LoVo (cell line): ENCODE measurements around the gene DENND1A.
A peak's percentile ranks its signal among the peaks of the same experiment; 100 is the strongest.

Source experiments
- DNase-seq: peaks from one replicate; pipeline ENCODE4 v3.0.0-alpha.2; 2016; ENCODE audit warnings: low spot score

Gene DENND1A

DNA sequence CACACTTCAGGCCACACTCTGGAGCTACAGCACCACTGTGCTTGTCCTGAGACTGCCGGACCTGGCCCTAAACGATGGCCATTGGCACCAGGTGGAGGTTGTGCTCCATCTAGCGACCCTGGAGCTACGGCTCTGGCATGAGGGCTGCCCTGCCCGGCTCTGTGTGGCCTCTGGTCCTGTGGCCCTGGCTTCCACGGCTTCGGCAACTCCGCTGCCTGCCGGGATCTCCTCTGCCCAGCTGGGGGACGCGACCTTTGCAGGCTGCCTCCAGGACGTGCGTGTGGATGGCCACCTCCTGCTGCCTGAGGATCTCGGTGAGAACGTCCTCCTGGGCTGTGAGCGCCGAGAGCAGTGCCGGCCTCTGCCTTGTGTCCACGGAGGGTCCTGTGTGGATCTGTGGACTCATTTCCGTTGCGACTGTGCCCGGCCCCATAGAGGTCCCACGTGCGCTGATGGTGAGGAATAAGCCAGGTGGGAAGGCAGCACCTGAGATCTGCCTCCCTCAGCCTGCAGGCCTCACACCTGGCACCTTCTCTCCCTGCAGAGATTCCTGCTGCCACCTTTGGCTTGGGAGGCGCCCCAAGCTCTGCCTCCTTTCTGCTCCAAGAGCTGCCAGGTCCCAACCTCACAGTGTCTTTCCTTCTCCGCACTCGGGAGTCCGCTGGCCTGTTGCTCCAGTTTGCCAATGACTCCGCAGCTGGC, 559.2 kb downstream of the DENND1A start:
- DNase-seq: no peak

DNA sequence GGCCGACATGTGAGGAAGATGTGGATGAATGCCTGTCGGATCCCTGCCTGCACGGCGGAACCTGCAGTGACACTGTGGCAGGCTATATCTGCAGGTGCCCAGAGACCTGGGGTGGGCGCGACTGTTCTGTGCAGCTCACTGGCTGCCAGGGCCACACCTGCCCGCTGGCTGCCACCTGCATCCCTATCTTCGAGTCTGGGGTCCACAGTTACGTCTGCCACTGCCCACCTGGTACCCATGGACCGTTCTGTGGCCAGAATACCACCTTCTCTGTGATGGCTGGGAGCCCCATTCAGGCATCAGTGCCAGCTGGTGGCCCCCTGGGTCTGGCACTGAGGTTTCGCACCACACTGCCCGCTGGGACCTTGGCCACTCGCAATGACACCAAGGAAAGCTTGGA, 559.8 kb downstream of the DENND1A start:
- no peak for DNase-seq

DNA sequence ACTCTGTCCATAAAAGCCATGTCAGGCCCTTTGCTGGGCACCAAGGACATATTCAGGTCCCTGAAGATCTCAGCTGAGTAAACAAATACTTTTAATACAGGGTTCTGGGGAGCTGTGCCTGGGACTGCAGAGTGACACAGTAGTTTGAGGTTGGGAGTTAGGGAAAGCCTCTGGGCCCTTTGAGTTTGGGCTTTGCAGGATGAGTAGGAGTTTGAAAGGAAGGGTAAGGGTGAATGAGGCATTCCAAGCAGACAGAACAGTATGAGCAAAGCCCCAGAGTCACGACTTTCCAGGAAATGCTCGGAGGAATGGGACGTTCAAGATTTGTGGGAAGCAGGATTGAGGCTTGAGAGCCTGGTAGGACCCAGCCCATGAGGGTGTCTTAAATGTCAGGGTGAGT, 560.6 kb downstream of the DENND1A start:
- DNase-seq: no peak

DNA sequence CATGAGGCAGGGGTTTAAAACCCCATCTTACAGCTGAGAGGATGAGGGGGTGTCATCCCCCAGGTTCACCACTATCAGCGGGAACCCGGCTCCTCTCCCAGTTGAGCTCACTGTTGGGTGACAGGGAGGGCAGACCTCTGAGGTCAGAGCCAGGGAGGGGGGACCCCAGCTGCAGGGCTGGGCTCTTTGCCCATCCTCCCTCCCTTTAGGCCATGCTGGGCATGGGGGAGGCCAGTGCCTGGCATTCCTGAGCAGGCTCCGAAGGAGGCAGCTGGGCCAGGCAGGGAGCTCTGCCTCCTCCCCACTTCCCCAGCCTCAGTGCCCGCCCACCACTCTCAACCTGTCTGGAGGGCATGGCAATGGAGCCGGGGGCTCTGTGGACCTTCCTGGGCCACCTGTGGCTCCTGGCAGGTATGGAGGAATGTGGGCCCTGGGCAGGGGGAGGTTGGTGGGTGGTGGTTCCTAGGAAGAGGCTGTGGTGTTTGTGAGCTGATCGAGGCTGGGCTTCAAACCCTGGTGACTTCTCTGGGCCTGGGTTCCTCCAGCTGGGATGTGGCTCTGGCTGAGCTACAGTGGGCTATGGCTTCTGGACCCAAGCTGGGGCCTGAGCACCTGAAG, 561.3 kb downstream of the DENND1A start:
- DNase-seq: no peak

DNA sequence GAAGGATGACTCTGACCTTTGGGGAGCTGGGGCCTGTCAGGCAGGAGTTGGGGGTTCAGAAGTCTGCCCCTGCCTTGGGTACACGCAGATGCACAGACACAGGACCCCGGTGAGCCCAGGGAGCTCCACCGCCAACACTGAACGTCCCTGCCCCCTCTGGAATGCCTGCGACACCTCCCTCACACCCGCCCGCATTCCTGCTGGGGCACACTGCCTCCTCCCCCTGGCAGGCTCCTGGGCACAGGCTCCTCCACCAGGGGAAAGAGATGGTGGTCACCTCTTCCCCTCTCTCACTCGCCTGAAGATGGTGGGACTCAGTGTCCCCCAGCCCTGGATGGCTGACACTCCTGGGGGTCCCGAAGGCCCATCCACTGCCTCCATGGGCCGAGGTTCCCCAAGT, 561.9 kb downstream of the DENND1A start:
- DNase-seq: peak; percentile 75

DNA sequence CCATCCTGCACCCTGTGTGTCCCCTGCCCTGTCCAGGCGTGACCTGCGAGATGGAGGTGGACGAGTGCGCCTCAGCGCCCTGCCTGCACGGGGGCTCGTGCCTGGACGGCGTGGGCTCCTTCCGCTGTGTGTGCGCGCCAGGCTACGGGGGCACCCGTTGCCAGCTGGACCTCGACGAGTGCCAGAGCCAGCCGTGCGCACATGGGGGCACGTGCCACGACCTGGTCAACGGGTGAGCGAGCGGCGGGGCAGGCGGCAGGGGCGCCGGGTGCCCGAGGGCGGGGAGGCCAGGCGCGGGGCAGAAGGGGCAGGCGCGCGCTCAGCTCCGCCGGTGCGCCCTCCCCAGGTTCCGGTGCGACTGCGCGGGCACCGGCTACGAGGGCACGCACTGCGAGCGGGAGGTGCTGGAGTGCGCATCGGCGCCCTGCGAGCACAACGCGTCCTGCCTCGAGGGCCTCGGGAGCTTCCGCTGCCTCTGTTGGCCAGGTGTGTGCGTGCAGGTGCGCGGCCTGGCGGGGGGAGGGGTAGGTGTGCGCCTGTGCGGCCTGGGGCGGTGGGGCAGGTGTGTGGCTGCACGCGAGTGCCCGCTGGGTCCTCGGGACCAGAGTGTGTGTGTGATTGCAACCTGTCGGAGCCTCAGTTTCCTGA, 563.9 kb downstream of the DENND1A start:
- DNase-seq: no peak

DNA sequence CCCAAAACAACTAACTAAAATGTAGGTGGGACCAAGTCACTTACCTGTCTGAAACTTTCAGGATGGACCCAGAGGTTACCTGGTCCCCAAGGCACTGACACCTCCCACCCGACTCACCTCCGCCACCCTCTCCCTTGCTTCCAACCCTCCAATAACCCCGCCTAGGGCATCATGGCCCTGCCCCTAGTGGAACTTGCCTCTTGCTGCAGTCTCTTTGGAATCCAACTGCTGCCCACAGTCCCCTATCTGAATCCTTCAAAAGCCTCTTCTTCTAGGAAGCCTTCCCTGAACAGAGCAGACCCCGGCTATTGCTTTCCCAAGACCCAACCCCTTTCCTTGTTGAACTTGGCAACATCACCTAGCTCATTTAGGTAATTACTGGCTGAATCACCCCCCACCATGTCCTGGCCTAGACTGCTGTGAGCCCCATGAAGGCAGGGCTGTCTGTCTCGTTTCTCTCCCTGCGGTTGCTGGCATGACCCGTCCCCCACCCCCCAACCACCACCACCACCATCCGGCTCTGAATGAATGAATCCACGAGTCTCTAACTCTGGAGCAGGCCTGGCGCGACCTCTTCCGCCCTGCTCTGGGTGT, 564.5 kb downstream of the DENND1A start:
- no peak for DNase-seq

DNA sequence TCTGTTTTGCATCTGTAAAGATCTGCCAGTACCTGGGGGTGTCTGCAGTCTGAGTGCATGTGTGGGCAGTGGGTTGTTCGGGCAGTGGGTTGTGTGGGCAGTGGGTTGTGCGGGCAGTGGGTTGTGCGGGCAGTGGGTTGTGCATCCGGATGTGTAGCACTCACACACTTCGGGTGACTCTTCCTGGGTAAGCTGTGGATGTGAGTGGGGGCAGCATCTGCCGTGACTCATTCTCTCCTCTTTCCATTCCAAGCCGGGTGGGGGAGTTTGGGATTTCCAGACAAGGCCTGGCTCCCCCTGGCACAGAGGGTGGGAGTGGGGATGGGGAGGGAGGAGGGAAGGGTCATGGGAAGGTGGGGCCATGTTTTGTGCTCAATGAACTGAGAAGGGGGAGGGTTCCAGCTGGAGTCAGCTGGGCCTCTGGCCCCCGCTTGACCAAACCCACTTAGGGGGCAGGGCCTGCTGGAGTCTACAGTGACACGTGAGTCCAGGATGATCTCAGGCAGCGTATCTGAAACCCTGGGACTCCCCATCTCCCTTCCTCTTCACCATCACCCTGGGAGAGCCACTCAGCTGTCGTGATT, 565.6 kb downstream of the DENND1A start:
- DNase-seq: no peak

DNA sequence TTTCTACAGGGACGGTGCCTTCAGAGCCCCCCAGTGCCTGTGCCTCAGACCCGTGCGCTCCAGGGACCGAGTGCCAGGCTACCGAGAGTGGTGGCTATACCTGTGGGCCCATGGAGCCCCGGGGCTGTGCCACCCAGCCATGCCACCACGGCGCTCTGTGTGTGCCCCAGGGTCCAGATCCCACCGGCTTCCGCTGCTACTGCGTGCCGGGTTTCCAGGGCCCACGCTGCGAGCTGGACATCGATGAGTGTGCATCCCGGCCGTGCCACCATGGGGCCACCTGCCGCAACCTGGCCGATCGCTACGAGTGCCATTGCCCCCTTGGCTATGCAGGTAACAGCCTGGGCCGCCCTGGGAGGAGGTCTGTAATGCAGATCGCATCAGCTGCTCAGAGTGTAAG, 567.1 kb downstream of the DENND1A start:
- no peak for DNase-seq

DNA sequence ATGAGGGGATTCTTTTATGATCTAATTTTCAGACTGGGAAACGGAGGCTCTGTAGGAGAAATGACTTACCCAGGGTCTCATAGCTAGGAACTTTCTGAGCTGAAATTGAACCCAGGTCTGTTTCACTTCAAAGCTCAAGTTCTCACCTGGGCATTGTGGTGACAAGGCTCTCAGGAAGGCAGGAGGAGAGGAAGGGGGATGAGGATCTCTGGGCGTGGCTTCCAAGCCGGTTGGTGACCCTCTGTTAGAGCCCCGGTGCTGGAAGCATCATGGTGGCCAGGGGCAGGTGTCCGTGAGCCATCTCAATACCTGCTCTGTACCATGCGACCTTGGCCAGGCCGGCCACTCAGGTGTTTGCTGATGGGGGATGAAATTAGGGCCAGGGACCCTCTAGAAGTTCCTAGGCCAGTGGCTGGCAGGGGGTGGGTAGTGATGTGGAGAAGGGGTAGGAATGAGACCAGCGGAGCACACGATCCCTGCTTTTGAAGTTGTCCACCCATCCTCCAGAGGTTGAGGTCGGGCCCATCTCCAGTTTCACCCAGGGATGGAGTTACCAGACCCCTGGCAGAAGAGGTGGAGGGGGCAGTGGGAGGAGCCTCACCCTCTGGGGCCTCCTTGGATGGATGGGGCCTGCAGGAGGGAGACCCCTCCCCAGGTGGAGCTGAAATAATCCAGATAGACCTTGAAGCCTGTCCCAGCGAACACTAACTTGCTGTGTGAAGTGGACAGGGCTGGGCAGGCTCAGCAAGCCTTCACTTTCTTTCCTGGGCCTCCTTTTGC, 568.0 kb downstream of the DENND1A start:
- DNase-seq: no peak

DNA sequence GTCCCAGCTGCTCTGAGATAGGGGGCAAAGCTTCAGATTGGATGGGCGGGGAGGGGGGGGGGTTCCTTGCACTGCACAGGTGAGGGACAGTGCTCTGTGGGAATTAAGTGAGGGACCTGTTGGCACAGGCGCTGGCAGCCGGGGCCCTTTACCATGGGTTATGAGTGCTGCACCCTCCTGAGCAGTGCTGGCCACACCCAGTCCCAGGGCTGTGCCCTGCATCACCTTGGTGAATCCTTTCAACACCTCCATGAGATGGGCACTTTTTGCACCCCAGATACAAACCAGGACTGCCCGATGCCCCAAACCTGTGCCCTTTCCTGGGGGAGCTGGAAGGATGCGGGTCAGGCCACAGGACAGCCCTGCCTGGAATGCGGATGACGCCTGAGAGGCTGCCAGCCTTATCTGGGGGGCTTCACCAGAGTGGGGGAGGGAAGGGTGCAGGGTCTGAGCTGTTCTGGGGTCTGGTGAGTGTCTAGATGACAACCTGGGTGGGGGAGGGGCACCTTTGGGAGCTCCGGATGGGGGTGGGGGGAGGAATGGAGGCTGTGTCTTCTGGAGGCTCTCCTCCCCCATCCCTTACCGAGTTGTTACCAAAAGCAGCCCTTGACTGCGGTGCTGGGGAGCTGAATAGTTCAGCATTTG, 568.7 kb downstream of the DENND1A start:
- DNase-seq: no peak

DNA sequence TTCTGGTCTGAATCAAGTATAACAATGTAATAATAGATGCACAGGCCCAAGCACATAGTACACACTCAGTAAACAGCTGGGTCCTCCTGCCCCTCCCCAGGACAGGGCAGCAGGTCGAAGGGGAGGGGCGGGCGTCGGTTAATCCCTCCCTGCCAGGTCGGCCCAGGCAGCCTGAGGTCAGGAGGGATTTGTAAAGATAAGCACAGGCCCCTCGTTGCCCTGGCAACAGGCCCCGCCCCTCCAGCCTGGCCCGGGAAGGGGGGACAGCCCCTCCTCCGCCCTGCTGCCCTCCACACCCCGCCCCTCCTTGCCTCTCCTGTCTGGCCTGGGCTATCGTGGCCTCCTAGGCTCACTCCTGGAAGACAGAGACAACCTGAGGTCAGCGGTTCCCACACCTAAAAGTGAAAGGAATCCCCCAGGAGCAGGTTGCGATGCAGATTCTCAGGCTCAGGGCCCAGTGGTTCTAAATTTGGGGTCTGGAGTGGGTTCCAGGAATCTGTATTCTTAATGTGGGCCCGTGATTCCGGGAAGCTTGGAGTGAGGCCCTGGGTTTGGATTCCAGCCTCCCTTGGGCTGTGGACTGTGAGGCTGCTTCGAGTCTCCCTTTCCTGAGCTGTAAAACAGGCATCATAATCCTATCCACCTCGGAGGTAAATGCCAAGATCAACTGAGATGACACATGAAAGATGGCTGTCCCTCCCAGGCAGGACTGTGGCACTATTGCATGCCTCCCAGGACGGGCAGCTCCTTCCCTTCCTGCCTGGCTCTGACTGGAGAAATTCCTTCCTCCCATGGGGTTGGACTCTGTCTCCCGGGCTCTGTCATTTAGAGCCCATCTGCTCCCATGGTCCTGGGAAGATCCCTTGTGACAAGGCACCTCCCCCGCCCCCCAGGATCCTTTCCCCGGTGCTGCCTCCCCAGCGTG, 569.5 kb downstream of the DENND1A start:
- DNase-seq: peak; percentile 49

DNA sequence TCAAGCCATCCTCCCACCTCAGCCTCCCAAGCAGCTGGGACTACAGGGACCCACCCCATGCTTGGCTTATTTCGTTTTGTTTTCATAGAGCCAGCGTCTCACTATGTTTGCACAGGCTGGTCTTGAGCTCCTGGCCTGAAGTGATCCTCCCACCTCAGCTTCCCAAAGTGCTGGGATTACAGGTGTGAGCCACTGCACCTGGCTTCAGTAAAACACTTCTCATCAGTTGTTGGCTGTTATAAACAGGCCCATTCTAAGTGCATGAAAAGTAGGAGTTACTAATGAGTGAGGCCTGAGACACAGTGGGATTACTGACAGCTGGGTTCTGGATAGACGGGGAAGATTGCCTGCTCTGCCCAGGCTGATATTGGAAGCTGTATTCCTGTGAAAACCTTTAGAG, 570.4 kb downstream of the DENND1A start:
- no peak for DNase-seq

DNA sequence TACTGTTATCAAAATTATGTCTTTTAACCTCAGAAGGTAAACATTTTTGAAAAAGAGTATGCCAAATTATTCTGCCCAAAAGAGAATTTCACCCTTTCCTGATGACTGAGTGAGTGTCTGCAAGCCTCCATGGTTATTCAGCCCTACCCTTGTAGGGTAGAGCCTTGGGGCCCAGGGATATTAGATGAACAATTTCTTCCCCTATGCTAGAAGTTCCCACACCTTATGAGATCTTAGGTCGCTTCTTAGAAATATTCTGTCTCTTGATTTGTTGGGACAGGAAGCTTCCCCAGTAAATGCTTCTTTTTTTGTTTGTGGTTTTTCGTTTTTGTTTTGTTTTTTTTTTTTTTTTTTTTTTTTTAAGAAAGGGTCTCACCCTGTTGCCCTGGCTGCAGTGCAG, 570.8 kb downstream of the DENND1A start:
- no peak for DNase-seq

DNA sequence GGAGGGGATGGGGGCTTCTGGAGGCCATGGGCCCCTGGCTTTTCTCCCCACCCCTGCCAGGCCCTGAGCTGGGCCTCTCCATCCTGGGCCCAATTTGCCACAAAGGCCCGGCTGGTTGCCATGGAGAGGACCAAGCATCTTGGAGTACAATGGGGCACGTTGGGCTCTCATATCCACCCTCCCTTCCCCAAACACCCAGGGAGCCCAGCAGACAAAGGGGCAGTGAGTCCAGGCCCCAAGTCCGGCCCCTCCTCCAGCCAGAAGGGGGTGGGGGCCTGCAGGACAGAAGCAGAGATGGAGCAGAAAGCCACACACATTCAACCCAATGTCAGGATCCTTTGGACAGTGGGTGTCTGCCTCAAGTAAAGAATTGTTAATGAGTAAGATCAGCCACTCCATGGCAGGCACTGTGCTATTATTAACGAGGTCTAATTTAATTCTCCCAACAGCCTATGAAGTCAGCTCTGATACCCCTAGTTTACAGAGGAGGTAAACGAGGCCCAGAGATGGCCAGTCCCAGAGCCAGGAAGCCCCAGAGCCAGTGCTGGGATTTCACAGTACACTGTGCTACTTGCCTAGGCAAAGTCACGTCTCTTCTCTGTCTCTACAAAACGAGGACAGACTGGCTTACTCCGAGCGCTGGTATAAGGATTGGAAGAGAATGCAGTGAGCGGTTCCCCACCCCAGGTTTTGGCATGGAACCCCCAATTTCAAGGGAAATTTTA, 571.6 kb downstream of the DENND1A start:
- no peak for DNase-seq

DNA sequence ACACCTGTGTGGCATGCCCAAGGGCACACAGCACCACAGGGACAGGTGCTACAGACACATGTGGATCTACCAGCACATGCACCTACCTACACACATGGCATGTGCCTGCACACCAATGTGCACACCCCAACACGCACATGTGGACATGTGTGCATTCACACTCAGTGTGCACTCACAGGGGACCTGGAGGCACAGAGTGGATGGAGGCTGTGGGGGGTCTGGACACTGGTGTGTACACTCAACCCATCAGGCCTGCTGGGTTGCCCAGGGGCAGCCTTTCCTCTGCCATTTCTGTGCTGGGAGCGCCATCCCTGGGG, 572.2 kb downstream of the DENND1A start:
- DNase-seq: no peak

DNA sequence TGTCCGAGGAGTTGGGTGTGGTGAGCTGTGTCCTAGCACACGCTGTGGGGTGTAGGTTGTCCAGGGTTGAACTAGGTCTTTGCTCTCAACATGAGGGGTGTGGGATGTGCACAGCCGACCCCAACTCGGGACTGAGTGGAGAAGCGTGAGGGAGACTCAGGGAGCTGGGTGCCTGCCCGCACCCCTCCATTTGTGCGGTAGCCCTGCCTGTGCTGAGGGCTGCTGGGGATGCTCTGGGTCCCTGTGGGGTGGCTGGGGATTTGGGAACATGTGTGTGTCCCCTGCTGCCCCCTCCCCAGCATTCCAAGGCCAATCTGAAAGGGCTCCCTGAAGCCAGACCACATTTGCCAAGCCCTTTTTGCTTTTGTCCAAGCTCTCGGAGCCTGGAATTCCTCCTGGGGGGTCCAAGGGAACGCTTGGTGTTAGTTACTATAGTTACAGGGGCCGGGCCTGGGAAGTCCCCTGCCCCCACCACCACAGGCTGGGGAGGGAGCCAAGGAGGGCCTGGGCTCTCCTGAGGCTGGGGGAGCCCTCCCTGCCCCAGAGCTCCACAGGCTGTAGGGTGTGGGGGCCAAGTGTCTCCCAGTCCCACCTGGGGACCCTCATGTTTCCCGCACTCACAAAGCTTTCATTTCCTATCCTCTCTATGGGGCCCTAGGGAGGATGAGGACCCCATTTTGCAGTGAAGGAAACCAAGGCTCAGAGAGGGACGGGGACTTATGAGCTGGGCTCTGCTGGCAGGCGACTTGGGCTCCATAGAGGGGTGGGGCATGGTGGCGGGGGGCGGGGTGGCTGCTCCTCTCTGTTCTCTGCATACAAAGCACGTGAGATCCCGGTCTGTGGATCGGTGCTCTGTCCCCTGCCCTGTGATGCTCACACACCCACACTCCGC, 572.8 kb downstream of the DENND1A start:
- DNase-seq: no peak

DNA sequence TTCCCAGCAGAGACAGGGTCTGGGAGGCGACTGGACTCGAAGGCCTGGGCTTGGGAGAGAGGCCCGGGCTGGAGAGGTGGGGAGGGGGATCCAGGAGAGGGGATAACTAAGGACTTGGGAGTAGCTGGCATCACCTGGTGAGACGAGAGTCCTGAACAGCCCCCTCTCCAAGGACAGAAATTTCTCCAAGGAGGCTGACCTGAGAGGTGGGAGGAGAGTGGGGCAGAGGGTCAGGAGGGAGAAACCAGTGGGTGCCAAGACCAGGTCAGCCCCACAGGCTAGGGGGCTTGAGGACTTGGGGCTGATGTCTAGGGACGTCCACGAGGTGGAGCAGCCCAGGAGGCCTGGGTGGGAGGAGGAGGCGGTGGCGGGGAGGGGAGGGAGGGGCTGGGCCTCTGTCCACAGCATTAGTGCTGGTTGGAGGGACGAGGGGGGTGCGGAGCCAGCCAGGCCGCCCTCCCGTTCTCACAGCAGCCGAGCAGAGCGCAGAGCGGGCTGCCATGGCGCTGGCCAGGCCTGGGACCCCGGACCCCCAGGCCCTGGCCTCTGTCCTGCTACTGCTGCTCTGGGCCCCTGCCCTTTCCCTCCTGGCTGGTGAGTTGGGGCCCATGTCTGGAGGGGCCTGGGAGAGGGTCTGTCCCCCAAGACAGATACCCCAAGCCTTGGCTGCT, 574.0 kb downstream of the DENND1A start, which contains the start of gene CRB2:
TSS of gene CRB2 (plus strand) at position 437 of the 671 bp plus-strand sequence. CDS start at position 501, 64 bp downstream.
- DNase-seq: no peak
